ENCODE data around the gene PLCXD3. TPM values are rescaled to one million over a fixed set of nuclear protein-coding genes. Genes with fewer than 3 reads are reported as not detected.

PLCXD3 gene
- polyA plus RNA-seq, 3 donors, result 0.23 to 0.46 (median 0.26) TPM

- DNase-seq, result no peak
Observed at GRCh38 chr5:41415242-41415641, 95.2 kb downstream of the PLCXD3 start.

GRCh38 chr5:41414598-41414997, 95.8 kb downstream of the PLCXD3 start:
- no peak for DNase-seq

GRCh38 chr5:41413074-41413473, 97.3 kb downstream of the PLCXD3 start:
- no peak for DNase-seq

- no peak for DNase-seq
Observed at GRCh38 chr5:41412496-41412895, 97.9 kb downstream of the PLCXD3 start.

GRCh38 chr5:41410737-41411136, 99.7 kb downstream of the PLCXD3 start:
- no peak for DNase-seq

- DNase-seq, result no peak
Observed at GRCh38 chr5:41410307-41410706, 100.1 kb downstream of the PLCXD3 start.

GRCh38 chr5:41408676-41409443, 101.5 kb downstream of the PLCXD3 start:
- DNase-seq, result no peak

- no peak for DNase-seq
Observed at GRCh38 chr5:41406936-41407335, 103.5 kb downstream of the PLCXD3 start.

GRCh38 chr5:41406424-41406823, 104.0 kb downstream of the PLCXD3 start:
- DNase-seq, result no peak

- DNase-seq, result no peak
Observed at GRCh38 chr5:41404757-41405156, 105.6 kb downstream of the PLCXD3 start.

- DNase-seq, result no peak
Observed at GRCh38 chr5:41403846-41404245, 106.6 kb downstream of the PLCXD3 start.

GRCh38 chr5:41402845-41403244, 107.6 kb downstream of the PLCXD3 start:
- DNase-seq, result no peak

GRCh38 chr5:41399839-41400238, 110.6 kb downstream of the PLCXD3 start:
- no peak for DNase-seq

- no peak for DNase-seq
Observed at GRCh38 chr5:41392016-41392415, 118.4 kb downstream of the PLCXD3 start.

GRCh38 chr5:41374631-41375030, 135.8 kb downstream of the PLCXD3 start:
- no peak for DNase-seq

- no peak for DNase-seq
Observed at GRCh38 chr5:41373230-41373629, 137.2 kb downstream of the PLCXD3 start.

GRCh38 chr5:41371738-41372137, 138.7 kb downstream of the PLCXD3 start:
- DNase-seq, result no peak

- no peak for DNase-seq
Observed at GRCh38 chr5:41370482-41370881, 139.9 kb downstream of the PLCXD3 start.

- no peak for DNase-seq
Observed at GRCh38 chr5:41369799-41370198, 140.6 kb downstream of the PLCXD3 start.

- no peak for DNase-seq
Observed at GRCh38 chr5:41368158-41368557, 142.2 kb downstream of the PLCXD3 start.

- no peak for DNase-seq
Observed at GRCh38 chr5:41365369-41365768, 145.0 kb downstream of the PLCXD3 start.

GRCh38 chr5:41364346-41364745, 146.1 kb downstream of the PLCXD3 start:
- no peak for DNase-seq

- DNase-seq, result no peak
Observed at GRCh38 chr5:41363343-41363986, 146.9 kb downstream of the PLCXD3 start.

GRCh38 chr5:41356786-41357185, 153.6 kb downstream of the PLCXD3 start:
- DNase-seq, result no peak

All from renal pelvis (tissue), 4 donors.